GM12875 (cell line): ENCODE data around the gene B9D1.
A peak's percentile ranks its signal among the peaks of the same experiment; 100 is the strongest.

ENCODE experiments used
- H3K4me3 ChIP-seq: one replicate; pipeline ENCODE4 v1.5.1; 2011; ENCODE audit warnings: low read depth, low read length, control low read depth
- TF ChIP-seq, protein P1 (sequence below): IDR thresholded peaks from 2 replicates; pipeline ENCODE4 v1.5.1; 2011; ENCODE audit warnings: low read depth, mild to moderate bottlenecking, control low read depth, inconsistent platforms, low read length, moderate library complexity, borderline replicate concordance; ENCODE audit not compliant: insufficient read depth

Gene B9D1

DNA sequence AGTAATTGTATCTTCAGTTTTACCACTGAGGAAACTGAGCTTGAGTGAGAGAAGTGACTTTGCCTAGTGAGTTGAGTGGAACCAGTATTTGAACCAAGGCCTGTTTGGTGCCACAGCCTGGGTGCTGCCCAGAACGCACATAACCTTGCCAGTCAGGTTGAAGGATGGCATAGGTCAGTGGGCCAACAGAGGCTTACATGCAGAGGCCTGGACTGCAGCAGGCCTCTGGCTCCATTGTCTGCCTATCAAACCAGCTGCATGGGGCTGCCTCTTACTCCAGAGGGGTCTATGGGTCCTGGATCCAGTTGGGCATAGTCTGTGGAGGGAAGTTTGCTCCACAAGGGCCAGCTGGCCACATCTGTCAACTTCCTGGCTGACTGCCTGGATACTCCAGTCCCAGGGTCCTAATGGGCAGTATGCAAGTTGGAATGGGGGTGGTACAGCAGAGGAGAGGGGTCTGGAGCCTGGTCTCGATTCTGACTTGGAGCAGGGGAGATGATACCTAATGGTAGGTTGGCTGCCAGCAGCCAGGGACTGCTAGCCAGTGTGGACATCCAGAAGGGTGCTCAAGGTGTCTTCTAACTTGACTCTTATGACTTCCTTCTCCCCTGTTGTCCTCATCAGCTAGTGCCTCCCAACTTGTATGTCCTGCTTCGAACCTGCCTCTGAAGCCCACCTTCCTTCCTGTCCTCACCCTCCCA is 37.4 kb upstream of the B9D1 start:
- H3K4me3 ChIP-seq: no peak overlapping the region
- TF ChIP-seq, protein P1, sequence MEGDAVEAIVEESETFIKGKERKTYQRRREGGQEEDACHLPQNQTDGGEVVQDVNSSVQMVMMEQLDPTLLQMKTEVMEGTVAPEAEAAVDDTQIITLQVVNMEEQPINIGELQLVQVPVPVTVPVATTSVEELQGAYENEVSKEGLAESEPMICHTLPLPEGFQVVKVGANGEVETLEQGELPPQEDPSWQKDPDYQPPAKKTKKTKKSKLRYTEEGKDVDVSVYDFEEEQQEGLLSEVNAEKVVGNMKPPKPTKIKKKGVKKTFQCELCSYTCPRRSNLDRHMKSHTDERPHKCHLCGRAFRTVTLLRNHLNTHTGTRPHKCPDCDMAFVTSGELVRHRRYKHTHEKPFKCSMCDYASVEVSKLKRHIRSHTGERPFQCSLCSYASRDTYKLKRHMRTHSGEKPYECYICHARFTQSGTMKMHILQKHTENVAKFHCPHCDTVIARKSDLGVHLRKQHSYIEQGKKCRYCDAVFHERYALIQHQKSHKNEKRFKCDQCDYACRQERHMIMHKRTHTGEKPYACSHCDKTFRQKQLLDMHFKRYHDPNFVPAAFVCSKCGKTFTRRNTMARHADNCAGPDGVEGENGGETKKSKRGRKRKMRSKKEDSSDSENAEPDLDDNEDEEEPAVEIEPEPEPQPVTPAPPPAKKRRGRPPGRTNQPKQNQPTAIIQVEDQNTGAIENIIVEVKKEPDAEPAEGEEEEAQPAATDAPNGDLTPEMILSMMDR: no peak

DNA sequence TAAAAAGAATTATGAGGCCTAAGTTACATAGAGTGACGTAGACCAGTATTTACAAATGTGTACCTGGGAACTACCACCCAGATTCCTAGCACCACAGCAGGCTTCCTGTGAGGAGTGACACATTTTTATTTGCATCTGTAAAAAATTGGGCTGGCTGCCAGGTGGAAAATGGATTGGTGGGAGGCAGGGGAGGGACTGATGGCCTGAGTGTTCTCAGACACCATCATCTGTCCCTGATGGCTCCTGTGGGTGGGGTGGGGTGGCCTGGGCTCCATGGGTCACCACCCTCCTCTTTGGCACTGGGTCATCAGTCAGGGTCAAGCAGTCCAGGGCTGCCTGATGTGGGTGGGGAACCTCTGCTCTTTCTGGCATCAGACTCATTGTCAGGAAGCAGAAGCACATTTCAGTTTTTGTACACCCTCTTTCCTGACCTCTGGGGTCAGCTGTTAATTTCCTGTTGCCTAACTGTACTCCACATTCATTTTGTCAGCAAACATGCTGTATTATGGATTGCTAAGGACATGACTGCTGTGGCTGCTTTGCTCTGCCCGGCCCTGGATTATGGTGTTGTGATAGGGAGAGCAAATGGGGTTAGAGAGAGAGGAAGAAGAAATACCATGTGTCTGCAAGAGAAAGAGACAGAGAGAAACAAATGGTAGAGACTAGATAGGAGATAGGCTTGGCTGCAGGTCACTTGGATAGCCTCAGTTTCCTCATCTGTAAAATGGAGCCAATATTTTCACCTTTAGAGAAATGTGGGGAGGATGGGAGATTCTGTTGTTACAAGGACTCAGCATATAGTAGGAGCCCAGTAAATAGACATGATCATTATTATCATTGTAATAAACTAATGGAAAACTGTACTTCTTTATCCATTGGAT is 36.0 kb upstream of the B9D1 start:
- H3K4me3 ChIP-seq: no peak overlapping the region
- TF ChIP-seq, protein P1: no peak

DNA sequence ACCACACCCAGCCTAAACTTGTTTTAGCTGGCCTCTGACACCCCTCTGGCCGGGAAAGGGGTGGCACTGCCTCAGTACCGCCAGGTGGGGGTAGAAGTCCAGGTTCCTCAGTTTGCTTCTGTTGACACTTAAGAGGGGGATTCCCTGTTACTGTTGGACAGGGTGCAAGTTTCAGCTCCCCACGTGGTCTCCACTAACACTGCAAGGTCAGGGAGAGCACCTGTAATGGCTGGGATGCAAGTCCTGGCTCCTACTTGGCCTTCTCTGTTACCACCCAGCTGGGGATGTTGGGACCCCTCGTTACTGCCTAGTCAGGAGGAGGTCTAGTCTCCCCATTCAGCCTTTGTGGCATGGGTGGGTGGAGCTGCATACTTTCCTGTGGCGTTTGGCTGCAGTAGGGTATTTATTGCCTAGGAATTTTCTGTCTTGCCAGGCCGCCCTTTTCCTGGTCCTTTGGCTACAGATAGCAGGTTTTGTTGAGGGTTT is 35.1 kb upstream of the B9D1 start:
- TF ChIP-seq, protein P1: peak; percentile 44; the same call in 1 of the 2 replicates
- no peak overlapping the region for H3K4me3 ChIP-seq

DNA sequence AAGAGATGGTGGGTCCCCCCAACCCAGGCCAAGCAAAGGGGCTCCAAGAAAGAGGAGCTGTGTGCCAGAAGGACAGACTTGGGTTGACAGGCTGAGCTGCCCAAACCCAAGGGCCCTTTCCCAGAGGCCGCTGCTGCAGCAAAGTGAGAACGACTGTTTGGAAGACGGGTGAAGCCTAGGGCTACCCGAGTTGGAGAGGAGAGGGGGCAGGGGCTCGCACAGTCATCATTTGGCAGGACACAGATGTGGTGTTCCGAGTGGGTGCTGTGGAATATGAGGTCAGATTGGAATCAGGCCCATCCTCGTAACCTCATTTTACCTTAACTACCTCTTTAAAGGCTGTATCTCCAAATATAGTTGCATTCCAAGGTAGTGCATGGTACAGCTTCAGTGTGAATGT is 29.8 kb upstream of the B9D1 start:
- H3K4me3 ChIP-seq: no peak overlapping the region
- TF ChIP-seq, protein P1: no peak

DNA sequence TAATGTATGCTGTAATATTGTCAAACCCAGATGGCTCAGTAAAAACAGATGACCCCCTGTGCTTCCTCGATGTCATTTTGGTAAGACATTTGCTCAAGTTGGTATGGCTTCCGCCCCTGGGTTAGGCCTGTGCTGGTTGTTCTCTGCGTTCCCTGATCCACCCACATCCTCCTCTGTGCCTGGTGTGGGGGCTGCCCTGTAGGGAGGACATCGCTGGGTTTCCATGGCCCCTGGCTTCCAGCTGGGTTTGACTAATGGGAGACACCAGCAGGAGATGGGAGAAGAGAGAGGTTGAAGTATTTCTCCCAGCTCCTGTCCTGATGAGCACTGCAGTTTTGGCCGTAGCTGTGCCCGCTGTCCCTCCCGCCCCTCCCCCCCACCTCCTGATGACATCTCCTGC is 28.9 kb upstream of the B9D1 start:
- TF ChIP-seq, protein P1: no peak
- no peak overlapping the region for H3K4me3 ChIP-seq

DNA sequence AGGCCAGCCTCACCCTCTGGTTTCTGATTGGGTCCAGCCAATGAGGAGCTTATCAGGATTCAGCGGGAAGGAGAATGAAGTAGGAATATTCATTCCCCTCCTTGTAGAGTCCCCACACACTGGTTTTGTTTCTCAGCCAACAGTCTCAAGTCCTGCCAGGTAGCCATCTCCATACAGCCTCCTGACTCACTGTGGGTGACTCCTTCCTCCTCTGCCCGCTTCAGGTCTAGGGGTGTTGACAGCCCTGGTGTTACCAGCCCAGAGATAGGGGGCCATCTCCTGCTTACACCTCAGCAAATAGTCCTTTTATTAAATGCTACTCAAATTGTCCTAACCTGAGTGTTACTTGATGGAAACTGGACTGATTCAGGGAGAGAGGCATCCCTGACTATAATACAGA is 28.4 kb upstream of the B9D1 start:
- TF ChIP-seq, protein P1: no peak
- H3K4me3 ChIP-seq: no peak overlapping the region
